Mesothelial cell of epicardium (in vitro differentiated cells): ENCODE measurements around the gene DENND10. TPM values are rescaled to one million over a fixed set of nuclear protein-coding genes. Genes with fewer than 3 reads are reported as not detected.
"Not testable (repeated sequence)": the region's sequence is repeated elsewhere in the genome, so short reads cannot be mapped to it uniquely, and the experiment has no call there.

Source experiments
- DNase-seq, 2 experiments: peaks; one replicate each; pipeline ENCODE4 v3.0.0; 2021; ENCODE audit warnings: low spot score in 2 of 2; ENCODE audit not compliant: unreplicated experiment in 2 of 2
- H3K27ac Mint-ChIP-seq: 2 replicates; pipeline ENCODE4 v1.8.0; 2021; ENCODE audit warnings: mixed read lengths
- H3K27me3 Mint-ChIP-seq: 2 replicates; pipeline ENCODE4 v1.8.0; 2021; ENCODE audit warnings: low read depth, mixed read lengths
- H3K36me3 Mint-ChIP-seq: 2 replicates; pipeline ENCODE4 v1.8.0; 2021; ENCODE audit warnings: mixed read lengths
- H3K4me1 Mint-ChIP-seq: 2 replicates; pipeline ENCODE4 v1.8.0; 2021; ENCODE audit warnings: mixed read lengths
- H3K4me3 Mint-ChIP-seq: 2 replicates; pipeline ENCODE4 v1.8.0; 2021; ENCODE audit warnings: mild to moderate bottlenecking, moderate library complexity, mixed read lengths
- H3K9me3 Mint-ChIP-seq: 2 replicates; pipeline ENCODE4 v1.8.0; 2021; ENCODE audit warnings: mixed read lengths
- total RNA-seq: library from RNA; stranded (reverse); gene quantifications from 3 replicates; pipeline ENCODE4 v1.2.1, GENCODE V29; 2021
- TF ChIP-seq, protein P1 (sequence below): fragments of 200-600 bp; sonication (generic); IDR thresholded peaks from one replicate; pipeline ENCODE4 v1.5.0; 2021; ENCODE audit warnings: antibody characterized with exemption; ENCODE audit not compliant: unreplicated experiment

Gene DENND10
- total RNA-seq, 1 donor from 2014 or later = 39.6 TPM

DNA sequence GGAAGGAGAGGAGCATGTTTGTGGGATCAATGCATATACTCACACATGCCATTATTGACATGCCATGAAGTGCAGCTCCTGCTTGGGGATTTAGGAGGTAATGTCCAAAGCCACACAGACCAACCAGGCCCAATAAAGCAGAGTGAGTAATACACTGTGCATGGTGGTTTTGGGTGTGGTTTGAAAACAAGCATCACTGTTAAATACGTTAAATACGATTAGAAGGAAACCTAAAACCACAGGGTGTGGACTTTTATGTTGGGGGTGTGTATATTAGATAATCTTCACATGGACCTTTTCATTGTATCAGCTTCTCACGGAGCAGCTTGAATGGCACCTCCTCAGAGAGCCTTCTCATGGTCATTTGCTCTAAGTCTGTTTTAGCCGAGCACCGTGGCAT, 12.9 kb upstream of the DENND10 start:
- no peaks in the 10 kb centered on the region for H3K36me3 Mint-ChIP-seq
- no peak overlapping the region for H3K27ac Mint-ChIP-seq
- no peaks in the 10 kb centered on the region for H3K27me3 Mint-ChIP-seq
- TF ChIP-seq, protein P1, sequence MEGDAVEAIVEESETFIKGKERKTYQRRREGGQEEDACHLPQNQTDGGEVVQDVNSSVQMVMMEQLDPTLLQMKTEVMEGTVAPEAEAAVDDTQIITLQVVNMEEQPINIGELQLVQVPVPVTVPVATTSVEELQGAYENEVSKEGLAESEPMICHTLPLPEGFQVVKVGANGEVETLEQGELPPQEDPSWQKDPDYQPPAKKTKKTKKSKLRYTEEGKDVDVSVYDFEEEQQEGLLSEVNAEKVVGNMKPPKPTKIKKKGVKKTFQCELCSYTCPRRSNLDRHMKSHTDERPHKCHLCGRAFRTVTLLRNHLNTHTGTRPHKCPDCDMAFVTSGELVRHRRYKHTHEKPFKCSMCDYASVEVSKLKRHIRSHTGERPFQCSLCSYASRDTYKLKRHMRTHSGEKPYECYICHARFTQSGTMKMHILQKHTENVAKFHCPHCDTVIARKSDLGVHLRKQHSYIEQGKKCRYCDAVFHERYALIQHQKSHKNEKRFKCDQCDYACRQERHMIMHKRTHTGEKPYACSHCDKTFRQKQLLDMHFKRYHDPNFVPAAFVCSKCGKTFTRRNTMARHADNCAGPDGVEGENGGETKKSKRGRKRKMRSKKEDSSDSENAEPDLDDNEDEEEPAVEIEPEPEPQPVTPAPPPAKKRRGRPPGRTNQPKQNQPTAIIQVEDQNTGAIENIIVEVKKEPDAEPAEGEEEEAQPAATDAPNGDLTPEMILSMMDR = no peak
- DNase-seq = no peak
- H3K9me3 Mint-ChIP-seq = no peaks in the 10 kb centered on the region
- H3K4me1 Mint-ChIP-seq = peaks cover 5% of the 10 kb centered on the region
- no peak overlapping the region for H3K4me3 Mint-ChIP-seq

DNA sequence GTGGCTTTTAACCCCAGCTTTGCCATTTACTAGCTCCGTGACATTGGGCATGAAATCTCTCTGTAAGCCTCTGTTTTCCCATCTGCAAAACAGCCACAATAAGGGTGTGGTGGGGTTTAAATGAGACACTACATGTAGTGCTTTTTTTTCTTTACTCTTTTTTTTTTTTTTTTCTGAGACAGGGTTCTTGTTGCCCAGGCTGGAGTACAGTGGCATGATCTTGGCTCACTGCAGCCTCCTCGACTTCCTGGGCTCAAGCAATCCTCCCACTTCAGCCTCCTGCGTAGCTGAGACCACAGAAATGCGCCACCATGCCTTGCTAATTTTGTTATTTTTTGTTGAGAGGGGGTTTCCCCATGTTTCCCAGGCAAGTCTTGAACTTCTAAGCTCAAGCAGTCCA, 8.3 kb upstream of the DENND10 start:
- Mint-ChIP-seq H3K4me1 (peaks cover 5% of the 10 kb centered on the region), H3K27ac (no peak overlapping the region), H3K4me3 (no peak overlapping the region), H3K36me3 (no peaks in the 10 kb centered on the region), H3K27me3 (no peaks in the 10 kb centered on the region), H3K9me3 (no peaks in the 10 kb centered on the region)
- TF ChIP-seq, protein P1 = no peak
- DNase-seq = no peak

DNA sequence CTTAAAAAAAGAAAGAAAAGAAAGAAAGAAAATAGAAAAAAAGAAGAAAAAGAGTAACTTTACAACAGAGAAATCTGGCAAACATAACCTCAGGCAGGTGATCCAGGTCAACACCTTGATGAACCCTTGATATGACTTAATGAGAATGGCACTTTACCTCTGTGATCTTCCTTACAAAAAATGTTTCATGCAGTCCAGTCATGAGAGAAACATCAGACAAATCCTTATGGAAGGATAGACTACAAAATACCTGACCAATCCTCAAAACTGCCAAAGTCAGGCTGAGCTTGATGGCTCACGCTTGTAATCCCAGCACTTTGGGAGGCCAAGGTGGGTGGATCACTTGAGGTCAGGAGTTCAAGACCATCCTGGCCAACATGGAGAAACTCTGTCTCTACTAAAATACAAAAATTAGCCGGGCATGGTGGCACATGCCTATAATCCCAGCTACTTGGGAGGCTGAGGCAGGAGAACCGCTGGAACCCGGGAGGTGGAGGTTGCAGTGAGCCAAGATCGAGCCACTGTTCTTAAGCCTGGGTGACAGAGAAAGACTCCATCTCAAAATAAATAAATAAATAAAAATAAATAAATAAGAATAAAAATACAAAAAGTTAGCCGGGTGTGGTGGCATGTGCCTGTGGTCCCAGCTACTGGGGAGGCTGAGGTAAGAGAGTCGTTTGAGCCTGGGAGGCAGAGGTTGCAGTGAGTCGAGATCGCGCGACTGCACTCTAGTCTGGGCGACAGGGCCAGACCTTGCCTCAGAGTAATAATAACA, 7.1 kb upstream of the DENND10 start:
- H3K4me3 Mint-ChIP-seq, H3K27me3 Mint-ChIP-seq, DNase-seq, H3K9me3 Mint-ChIP-seq, H3K36me3 Mint-ChIP-seq, H3K27ac Mint-ChIP-seq, H3K4me1 Mint-ChIP-seq: not testable (repeated sequence)

DNA sequence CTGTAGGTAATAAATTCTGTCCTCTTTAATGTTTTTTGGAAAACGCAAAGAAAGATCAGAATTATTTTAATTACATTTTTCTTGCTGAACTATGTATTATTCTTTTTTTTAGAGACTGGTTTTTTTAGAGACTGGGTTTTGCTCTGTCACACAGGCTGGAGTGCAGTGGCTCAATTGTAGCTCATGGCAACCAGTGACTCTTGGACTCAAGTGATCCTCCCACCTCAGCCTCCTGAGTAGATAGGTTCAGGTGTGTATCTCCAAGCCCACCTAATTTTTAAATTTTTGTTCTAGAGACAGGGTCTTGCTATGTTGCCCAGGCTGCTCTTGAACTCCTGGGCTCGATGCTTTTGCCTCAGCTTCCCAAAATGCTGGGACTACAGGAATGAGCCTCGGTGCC, 5.3 kb upstream of the DENND10 start:
- Mint-ChIP-seq H3K4me1 (peaks cover 7% of the 10 kb centered on the region), H3K36me3 (no peaks in the 10 kb centered on the region), H3K9me3 (no peaks in the 10 kb centered on the region), H3K4me3 (no peak overlapping the region), H3K27ac (no peak overlapping the region), H3K27me3 (no peaks in the 10 kb centered on the region)
- TF ChIP-seq, protein P1 = no peak
- DNase-seq = no peak

DNA sequence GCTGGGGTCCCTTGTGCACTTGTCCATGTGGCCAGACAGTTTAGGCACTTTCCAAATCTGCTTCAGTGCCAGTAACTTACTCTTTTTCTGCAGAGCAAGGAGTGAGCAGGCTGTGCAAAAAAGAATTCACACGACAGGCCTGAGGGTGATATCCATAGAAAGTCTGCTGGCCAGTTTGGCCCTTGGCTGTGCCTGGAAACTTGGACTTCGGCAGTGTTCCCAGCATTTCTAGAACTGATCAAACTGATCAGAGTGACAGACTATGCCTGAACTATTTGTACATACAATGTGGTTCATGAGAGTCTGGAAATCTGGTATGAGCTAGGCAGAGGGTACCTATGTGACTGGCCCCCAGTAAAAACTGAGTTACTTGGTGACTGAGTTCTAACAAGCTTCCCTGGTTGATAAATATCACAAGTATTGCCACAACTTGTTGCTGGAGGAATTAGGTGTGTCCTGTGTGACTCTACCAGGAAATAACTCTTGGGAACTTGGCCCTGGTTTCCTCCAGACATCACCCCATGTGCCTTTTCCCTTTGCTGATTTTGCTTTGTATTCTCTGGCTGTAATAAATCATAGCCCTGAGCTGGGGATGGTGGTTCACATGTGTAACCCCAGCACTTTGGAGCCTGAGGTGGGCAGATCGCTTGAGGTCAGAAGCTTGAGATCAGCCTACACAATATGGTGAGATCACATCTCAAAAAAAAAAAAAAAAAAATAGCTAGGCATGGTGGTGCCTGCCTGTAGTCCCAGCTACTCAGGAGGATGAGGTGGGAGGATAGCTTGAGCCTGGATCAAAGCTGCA, 3.3 kb upstream of the DENND10 start:
- DNase-seq = no peak
- Mint-ChIP-seq H3K9me3 (no peaks in the 10 kb centered on the region), H3K27ac (peak overlapping the region; percentile 77), H3K4me3 (no peak overlapping the region), H3K27me3 (no peaks in the 10 kb centered on the region), H3K36me3 (no peaks in the 10 kb centered on the region), H3K4me1 (peaks cover 8% of the 10 kb centered on the region)
- TF ChIP-seq, protein P1 = no peak

DNA sequence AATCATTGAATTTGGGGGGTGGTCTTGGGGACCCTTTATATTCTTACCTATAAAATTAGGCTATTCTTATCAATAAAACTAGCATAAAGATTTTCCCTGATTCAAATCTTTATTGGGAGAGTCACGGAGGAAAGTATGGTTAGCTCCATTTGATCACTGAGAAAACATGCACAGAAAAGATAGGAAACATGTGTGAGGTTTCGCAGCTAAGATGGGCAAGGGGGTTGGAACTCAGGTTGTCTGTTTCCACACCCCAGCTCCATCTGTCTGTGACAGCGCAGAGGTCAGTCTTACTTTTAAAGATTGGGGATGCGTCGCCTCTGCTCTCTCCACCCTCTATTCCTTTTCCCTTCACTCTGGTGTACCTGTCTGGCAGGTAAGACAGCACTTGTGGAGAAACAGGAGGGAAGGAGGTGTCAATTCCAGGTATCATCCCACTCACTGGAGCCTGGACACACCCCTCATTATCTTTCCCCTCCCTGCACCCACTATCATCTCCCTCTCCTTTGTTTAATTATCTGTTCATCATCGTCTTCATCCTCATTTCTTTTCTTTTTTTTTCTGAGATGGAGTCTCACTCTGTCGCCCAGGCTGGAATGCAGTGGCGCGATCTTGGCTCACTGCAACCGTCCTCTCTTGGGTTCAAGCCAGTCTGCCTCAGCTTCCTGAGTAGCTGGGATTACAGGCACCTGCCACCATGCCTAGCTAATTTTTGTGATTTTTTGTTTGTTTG, 2.4 kb upstream of the DENND10 start:
- no peaks in the 10 kb centered on the region for H3K9me3 Mint-ChIP-seq
- no peaks in the 10 kb centered on the region for H3K27me3 Mint-ChIP-seq
- H3K4me3 Mint-ChIP-seq = no peak overlapping the region
- DNase-seq = no peak
- TF ChIP-seq, protein P1 = no peak
- no peaks in the 10 kb centered on the region for H3K36me3 Mint-ChIP-seq
- no peak overlapping the region for H3K27ac Mint-ChIP-seq
- H3K4me1 Mint-ChIP-seq = peaks cover 8% of the 10 kb centered on the region
